GM23338 (cell line): ENCODE results near the gene PIGN. TPM values are rescaled to one million over a fixed set of nuclear protein-coding genes. Genes with fewer than 3 reads are reported as not detected.

Experiments
- ATAC-seq: fragments of 200-7000 bp; cut with Tn5 transposase; 3 replicates; pipeline ENCODE4 v1.9.1; 2020
- DNase-seq: peaks from one replicate; pipeline ENCODE4 v3.0.0-alpha.2; 2015; ENCODE audit warnings: low spot score
- H2AFZ ChIP-seq: fragments of 200-600 bp; sonication (generic); 2 replicates; pipeline ENCODE4 v1.8.0; 2016; ENCODE audit warnings: antibody characterized with exemption, mild to moderate bottlenecking, moderate library complexity
- H3F3A ChIP-seq: fragments of 200-600 bp; sonication (generic); replicated peaks from 2 replicates; pipeline ENCODE4 v1.8.0; 2017; ENCODE audit warnings: antibody characterized with exemption, mixed run types, low read depth
- H3K27ac ChIP-seq: fragments of 200-600 bp; sonication (generic); 2 replicates; pipeline ENCODE4 v1.6.1; 2016; ENCODE audit warnings: low read depth
- H3K27me3 ChIP-seq: fragments of 200-600 bp; sonication (generic); 2 replicates; pipeline ENCODE4 v1.8.0; 2016; ENCODE audit warnings: mild to moderate bottlenecking, mixed run types, moderate library complexity; ENCODE audit not compliant: insufficient read depth
- H3K36me3 ChIP-seq: fragments of 200-600 bp; sonication (generic); 2 replicates; pipeline ENCODE4 v1.8.0; 2016; ENCODE audit warnings: mild to moderate bottlenecking; ENCODE audit not compliant: insufficient read depth
- H3K4me1 ChIP-seq: fragments of 200-600 bp; sonication (generic); 2 replicates; pipeline ENCODE4 v1.8.0; 2016; ENCODE audit warnings: mild to moderate bottlenecking, moderate library complexity; ENCODE audit not compliant: insufficient read depth
- H3K4me2 ChIP-seq: fragments of 200-600 bp; sonication (generic); 2 replicates; pipeline ENCODE4 v1.7.1; 2017; ENCODE audit warnings: mixed run types
- H3K4me3 ChIP-seq: fragments of 200-600 bp; sonication (generic); 2 replicates; pipeline ENCODE4 v1.6.1; 2016; ENCODE audit warnings: mixed run types
- H3K79me2 ChIP-seq: fragments of 200-600 bp; sonication (generic); replicated peaks from 2 replicates; pipeline ENCODE4 v1.8.0; 2017; ENCODE audit warnings: mild to moderate bottlenecking; ENCODE audit not compliant: insufficient read depth
- H3K9me2 ChIP-seq: fragments of 200-600 bp; sonication (generic); 2 replicates; pipeline ENCODE4 v1.8.0; 2017; ENCODE audit not compliant: insufficient read depth
- H4K20me1 ChIP-seq: fragments of 200-600 bp; sonication (generic); replicated peaks from 2 replicates; pipeline ENCODE4 v1.8.0; 2017; ENCODE audit warnings: mild to moderate bottlenecking; ENCODE audit not compliant: insufficient read depth
- H3K27ac Mint-ChIP-seq: 2 replicates; pipeline ENCODE4 v1.8.0; 2020; ENCODE audit warnings: inconsistent platforms, mild to moderate bottlenecking, moderate library complexity, mixed read lengths
- H3K27me3 Mint-ChIP-seq: 3 replicates; pipeline ENCODE4 v1.8.0; 2022; ENCODE audit warnings: low read depth, mild to moderate bottlenecking, moderate library complexity, mixed read lengths, inconsistent platforms; ENCODE audit not compliant: insufficient read depth, poor library complexity
- H3K36me3 Mint-ChIP-seq: 3 replicates; pipeline ENCODE4 v1.8.0; 2021; ENCODE audit warnings: low read depth, mild to moderate bottlenecking, inconsistent platforms, moderate library complexity, mixed read lengths
- H3K4me1 Mint-ChIP-seq: 3 replicates; pipeline ENCODE4 v1.8.0; 2020; ENCODE audit warnings: mild to moderate bottlenecking, inconsistent platforms, mixed read lengths
- H3K4me3 Mint-ChIP-seq: 3 replicates; pipeline ENCODE4 v1.8.0; 2021; ENCODE audit warnings: moderate library complexity, mild to moderate bottlenecking, inconsistent platforms, mixed read lengths
- H3K9me3 Mint-ChIP-seq: 3 replicates; pipeline ENCODE4 v1.8.0; 2020; ENCODE audit warnings: moderate library complexity, mild to moderate bottlenecking, inconsistent platforms, mixed read lengths
- CREB1 ChIP-seq: fragments of 250-450 bp; sonication (Bioruptor Pico); IDR thresholded peaks from 2 replicates; pipeline ENCODE4 v1.5.0; 2020; ENCODE audit warnings: low read depth, mild to moderate bottlenecking, moderate library complexity
- EZH2 ChIP-seq: fragments of 200-600 bp; sonication (generic); IDR thresholded peaks from one replicate; pipeline ENCODE4 v1.8.0; 2017; ENCODE audit warnings: antibody characterized with exemption, mild to moderate bottlenecking, low read depth; ENCODE audit not compliant: unreplicated experiment
- EZH2phosphoT487 ChIP-seq: fragments of 200-600 bp; sonication (generic); IDR thresholded peaks from one replicate; pipeline ENCODE4 v1.8.1; 2018; ENCODE audit warnings: antibody characterized with exemption; ENCODE audit not compliant: unreplicated experiment
- JUNB ChIP-seq: IDR thresholded peaks from one replicate; pipeline ENCODE4 v1.6.1; 2016; ENCODE audit warnings: antibody characterized with exemption; ENCODE audit not compliant: unreplicated experiment
- NANOG ChIP-seq: IDR thresholded peaks from 2 replicates; pipeline ENCODE4 v1.6.1; 2016; ENCODE audit warnings: antibody characterized with exemption, borderline replicate concordance
- POLR2AphosphoS5 ChIP-seq: IDR thresholded peaks from 2 replicates; pipeline ENCODE4 v1.6.1; 2016; ENCODE audit warnings: antibody characterized with exemption, low read depth
- STAT1 ChIP-seq: IDR thresholded peaks from one replicate; pipeline ENCODE4 v1.6.1; 2016; ENCODE audit warnings: antibody characterized with exemption; ENCODE audit not compliant: unreplicated experiment
- ZNF114 ChIP-seq: fragments of 250-450 bp; sonication (Bioruptor Pico); IDR thresholded peaks from 2 replicates; pipeline ENCODE4 v1.5.0; 2020; ENCODE audit warnings: mild to moderate bottlenecking, moderate library complexity
- ZNF331 ChIP-seq: fragments of 250-450 bp; sonication (Bioruptor Pico); IDR thresholded peaks from 2 replicates; pipeline ENCODE4 v1.5.0; 2020; ENCODE audit warnings: low read depth, mild to moderate bottlenecking, moderate library complexity
- polyA plus RNA-seq: library from polyadenylated mRNA; unstranded; fragments of >200 nt; fragmentation: Nextera tagmentation; extraction: Ambion mirVana; gene quantifications from 2 replicates; pipeline ENCODE4 v1.2.1, GENCODE V29; 2016
- total RNA-seq: library from RNA; depleted of rRNA; stranded (reverse); fragments of >200 nt; shearing (Covaris generic); gene quantifications from 2 replicates; pipeline ENCODE4 v1.2.3, GENCODE V29; 2014
- TF ChIP-seq, protein P1 (sequence below): IDR thresholded peaks from 2 replicates; pipeline ENCODE4 v1.6.1; 2016; ENCODE audit warnings: antibody characterized with exemption
- TF ChIP-seq, protein P2 (sequence below): fragments of 250-450 bp; sonication (Bioruptor Pico); IDR thresholded peaks from 2 replicates; pipeline ENCODE4 v1.5.0; 2020; ENCODE audit warnings: mild to moderate bottlenecking, moderate library complexity
- TF ChIP-seq, protein P3 (sequence below): IDR thresholded peaks from one replicate; pipeline ENCODE4 v1.6.1; 2018; ENCODE audit warnings: antibody characterized with exemption; ENCODE audit not compliant: unreplicated experiment

PIGN gene
- total and polyA plus RNA-seq, 2 experiments from 2014 or later, result 9.4 to 33.0 TPM

DNA sequence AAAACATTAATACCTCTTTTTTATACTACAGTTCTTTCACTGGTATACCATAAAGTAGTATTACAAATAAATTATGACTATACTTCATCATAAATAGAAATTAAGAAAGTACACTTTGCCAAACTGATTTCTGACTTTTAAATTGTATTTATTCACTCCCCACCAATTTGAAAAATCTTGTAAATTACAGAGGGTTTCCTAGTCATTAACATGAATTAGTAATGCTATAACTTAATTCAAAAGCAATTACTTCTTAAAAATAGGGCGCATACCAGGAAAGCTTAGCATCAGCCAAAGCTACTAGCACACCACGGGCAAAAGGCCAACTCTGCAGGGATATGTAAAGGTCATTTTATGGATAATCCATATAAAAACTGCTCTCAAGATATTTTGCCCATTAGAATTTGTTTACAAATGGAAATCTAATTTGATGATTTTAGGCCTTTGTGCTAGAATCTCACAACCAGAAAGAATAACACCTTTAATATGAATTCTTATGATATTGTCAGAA is 142.3 kb downstream of the PIGN start (continued):
- TF ChIP-seq, protein P1, sequence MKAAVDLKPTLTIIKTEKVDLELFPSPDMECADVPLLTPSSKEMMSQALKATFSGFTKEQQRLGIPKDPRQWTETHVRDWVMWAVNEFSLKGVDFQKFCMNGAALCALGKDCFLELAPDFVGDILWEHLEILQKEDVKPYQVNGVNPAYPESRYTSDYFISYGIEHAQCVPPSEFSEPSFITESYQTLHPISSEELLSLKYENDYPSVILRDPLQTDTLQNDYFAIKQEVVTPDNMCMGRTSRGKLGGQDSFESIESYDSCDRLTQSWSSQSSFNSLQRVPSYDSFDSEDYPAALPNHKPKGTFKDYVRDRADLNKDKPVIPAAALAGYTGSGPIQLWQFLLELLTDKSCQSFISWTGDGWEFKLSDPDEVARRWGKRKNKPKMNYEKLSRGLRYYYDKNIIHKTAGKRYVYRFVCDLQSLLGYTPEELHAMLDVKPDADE, result no peak

DNA sequence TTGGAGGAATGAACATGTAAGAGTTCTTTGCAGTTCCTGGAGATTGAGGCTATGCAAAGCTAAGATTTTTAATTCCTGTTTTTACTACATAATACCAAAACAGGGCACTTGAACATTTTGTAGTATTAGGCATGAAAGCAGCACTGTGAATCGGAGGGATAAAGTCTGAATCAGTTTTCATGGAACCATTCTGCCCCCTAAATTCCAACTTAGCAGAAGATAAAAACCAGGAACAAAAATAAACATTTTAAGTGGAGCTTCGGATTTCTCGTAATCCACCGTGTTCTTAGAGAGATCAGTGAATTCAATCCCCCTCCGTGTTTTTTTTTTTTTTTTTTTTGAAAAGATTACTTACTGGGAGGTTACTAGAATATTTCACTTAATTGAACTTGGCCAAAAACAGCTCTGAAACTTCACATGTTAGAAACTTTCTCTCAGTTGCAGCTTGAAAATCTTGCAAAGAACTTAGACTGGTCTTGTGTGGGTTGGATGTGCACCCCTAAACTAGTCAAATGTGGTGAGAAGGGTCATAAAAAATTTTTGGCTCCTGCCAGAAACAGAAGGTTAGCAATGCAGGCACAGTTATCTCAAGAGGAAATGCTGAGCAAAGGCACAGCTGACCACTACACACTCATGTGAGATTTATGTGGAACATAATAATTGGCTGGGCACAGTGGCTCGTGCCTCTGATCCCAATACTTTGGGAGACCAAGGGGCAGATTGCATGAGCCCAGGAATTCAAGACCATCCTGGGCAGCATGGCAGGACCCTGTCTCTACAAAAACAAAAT is 148.7 kb downstream of the PIGN start:
- ATAC-seq, result no peak
- no peak overlapping the region for H3K27ac ChIP-seq
- H3K9me3 Mint-ChIP-seq, result no peaks in the 10 kb centered on the region; the same call in 2 of the 3 replicates
- no peaks in the 10 kb centered on the region for H3K4me1 ChIP-seq
- no peaks in the 10 kb centered on the region for H3K4me1 Mint-ChIP-seq
- H4K20me1 ChIP-seq, result no peaks in the 10 kb centered on the region
- peaks cover 4% of the 10 kb centered on the region; the same call in 1 of the 2 replicates for H3K9me2 ChIP-seq
- no peak overlapping the region for H3K4me3 ChIP-seq
- H3K27ac Mint-ChIP-seq, result no peak overlapping the region
- peaks cover 5% of the 10 kb centered on the region for H3K27me3 Mint-ChIP-seq
- H3K27me3 ChIP-seq, result no peaks in the 10 kb centered on the region
- H3K4me3 Mint-ChIP-seq, result no peak overlapping the region
- H2AFZ ChIP-seq, result no peak overlapping the region
- H3K36me3 ChIP-seq, result no peaks in the 10 kb centered on the region
- no peak overlapping the region for H3K4me2 ChIP-seq
- no peaks in the 10 kb centered on the region for H3F3A ChIP-seq
- DNase-seq, result no peak
- no peaks in the 10 kb centered on the region for H3K36me3 Mint-ChIP-seq
- H3K79me2 ChIP-seq, result no peaks in the 10 kb centered on the region
- no peak for TF ChIP-seq ZNF114 (CRISPR knock-in tag)
- TF ChIP-seq, protein P1, result no peak
- TF ChIP-seq, protein P2, sequence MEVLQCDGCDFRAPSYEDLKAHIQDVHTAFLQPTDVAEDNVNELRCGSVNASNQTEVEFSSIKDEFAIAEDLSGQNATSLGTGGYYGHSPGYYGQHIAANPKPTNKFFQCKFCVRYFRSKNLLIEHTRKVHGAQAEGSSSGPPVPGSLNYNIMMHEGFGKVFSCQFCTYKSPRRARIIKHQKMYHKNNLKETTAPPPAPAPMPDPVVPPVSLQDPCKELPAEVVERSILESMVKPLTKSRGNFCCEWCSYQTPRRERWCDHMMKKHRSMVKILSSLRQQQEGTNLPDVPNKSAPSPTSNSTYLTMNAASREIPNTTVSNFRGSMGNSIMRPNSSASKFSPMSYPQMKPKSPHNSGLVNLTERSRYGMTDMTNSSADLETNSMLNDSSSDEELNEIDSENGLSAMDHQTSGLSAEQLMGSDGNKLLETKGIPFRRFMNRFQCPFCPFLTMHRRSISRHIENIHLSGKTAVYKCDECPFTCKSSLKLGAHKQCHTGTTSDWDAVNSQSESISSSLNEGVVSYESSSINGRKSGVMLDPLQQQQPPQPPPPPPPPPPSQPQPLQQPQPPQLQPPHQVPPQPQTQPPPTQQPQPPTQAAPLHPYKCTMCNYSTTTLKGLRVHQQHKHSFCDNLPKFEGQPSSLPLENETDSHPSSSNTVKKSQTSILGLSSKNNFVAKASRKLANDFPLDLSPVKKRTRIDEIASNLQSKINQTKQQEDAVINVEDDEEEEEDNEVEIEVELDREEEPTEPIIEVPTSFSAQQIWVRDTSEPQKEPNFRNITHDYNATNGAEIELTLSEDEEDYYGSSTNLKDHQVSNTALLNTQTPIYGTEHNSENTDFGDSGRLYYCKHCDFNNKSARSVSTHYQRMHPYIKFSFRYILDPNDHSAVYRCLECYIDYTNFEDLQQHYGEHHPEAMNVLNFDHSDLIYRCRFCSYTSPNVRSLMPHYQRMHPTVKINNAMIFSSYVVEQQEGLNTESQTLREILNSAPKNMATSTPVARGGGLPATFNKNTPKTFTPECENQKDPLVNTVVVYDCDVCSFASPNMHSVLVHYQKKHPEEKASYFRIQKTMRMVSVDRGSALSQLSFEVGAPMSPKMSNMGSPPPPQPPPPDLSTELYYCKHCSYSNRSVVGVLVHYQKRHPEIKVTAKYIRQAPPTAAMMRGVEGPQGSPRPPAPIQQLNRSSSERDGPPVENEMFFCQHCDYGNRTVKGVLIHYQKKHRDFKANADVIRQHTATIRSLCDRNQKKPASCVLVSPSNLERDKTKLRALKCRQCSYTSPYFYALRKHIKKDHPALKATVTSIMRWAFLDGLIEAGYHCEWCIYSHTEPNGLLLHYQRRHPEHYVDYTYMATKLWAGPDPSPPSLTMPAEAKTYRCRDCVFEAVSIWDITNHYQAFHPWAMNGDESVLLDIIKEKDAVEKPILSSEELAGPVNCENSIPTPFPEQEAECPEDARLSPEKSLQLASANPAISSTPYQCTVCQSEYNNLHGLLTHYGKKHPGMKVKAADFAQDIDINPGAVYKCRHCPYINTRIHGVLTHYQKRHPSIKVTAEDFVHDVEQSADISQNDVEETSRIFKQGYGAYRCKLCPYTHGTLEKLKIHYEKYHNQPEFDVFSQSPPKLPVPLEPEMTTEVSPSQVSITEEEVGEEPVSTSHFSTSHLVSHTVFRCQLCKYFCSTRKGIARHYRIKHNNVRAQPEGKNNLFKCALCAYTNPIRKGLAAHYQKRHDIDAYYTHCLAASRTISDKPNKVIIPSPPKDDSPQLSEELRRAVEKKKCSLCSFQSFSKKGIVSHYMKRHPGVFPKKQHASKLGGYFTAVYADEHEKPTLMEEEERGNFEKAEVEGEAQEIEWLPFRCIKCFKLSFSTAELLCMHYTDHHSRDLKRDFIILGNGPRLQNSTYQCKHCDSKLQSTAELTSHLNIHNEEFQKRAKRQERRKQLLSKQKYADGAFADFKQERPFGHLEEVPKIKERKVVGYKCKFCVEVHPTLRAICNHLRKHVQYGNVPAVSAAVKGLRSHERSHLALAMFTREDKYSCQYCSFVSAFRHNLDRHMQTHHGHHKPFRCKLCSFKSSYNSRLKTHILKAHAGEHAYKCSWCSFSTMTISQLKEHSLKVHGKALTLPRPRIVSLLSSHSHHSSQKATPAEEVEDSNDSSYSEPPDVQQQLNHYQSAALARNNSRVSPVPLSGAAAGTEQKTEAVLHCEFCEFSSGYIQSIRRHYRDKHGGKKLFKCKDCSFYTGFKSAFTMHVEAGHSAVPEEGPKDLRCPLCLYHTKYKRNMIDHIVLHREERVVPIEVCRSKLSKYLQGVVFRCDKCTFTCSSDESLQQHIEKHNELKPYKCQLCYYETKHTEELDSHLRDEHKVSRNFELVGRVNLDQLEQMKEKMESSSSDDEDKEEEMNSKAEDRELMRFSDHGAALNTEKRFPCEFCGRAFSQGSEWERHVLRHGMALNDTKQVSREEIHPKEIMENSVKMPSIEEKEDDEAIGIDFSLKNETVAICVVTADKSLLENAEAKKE (CRISPR knock-in tag), result no peak
- TF ChIP-seq ZNF331 (CRISPR knock-in tag), result no peak
- TF ChIP-seq NANOG, result no peak
- no peak for TF ChIP-seq JUNB
- TF ChIP-seq POLR2AphosphoS5, result no peak
- TF ChIP-seq STAT1, result no peak
- no peak for TF ChIP-seq EZH2
- TF ChIP-seq EZH2phosphoT487, result no peak
- no peak for TF ChIP-seq CREB1
- TF ChIP-seq, protein P3, sequence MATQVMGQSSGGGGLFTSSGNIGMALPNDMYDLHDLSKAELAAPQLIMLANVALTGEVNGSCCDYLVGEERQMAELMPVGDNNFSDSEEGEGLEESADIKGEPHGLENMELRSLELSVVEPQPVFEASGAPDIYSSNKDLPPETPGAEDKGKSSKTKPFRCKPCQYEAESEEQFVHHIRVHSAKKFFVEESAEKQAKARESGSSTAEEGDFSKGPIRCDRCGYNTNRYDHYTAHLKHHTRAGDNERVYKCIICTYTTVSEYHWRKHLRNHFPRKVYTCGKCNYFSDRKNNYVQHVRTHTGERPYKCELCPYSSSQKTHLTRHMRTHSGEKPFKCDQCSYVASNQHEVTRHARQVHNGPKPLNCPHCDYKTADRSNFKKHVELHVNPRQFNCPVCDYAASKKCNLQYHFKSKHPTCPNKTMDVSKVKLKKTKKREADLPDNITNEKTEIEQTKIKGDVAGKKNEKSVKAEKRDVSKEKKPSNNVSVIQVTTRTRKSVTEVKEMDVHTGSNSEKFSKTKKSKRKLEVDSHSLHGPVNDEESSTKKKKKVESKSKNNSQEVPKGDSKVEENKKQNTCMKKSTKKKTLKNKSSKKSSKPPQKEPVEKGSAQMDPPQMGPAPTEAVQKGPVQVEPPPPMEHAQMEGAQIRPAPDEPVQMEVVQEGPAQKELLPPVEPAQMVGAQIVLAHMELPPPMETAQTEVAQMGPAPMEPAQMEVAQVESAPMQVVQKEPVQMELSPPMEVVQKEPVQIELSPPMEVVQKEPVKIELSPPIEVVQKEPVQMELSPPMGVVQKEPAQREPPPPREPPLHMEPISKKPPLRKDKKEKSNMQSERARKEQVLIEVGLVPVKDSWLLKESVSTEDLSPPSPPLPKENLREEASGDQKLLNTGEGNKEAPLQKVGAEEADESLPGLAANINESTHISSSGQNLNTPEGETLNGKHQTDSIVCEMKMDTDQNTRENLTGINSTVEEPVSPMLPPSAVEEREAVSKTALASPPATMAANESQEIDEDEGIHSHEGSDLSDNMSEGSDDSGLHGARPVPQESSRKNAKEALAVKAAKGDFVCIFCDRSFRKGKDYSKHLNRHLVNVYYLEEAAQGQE, result no peak
